Thyroid gland (tissue), 4 donors: Measurements from ENCODE around the gene RFLNA. TPM values are rescaled to one million over a fixed set of nuclear protein-coding genes. Genes with fewer than 3 reads are reported as not detected.

ENCODE experiments used
- DNase-seq, 2 donors: peaks; one replicate each; pipeline ENCODE4 v3.0.0-alpha.2; 2019
- H3K27ac ChIP-seq, 3 donors: fragments of 200-600 bp; sonication (generic); 1 replicate in 2 of 3; 2 replicates in 1 of 3; pipeline ENCODE4 v1.5.1; 2016 to 2019; ENCODE audit warnings: mild to moderate bottlenecking in 1 of 3, moderate library complexity in 1 of 3
- H3K27me3 ChIP-seq: fragments of 200-600 bp; sonication (generic); one replicate; pipeline ENCODE4 v1.5.1; 2019
- H3K36me3 ChIP-seq, 2 donors: fragments of 200-600 bp; sonication (generic); one replicate each; pipeline ENCODE4 v1.5.1; 2016 to 2019
- H3K4me1 ChIP-seq, 2 donors: fragments of 200-600 bp; sonication (generic); one replicate each; pipeline ENCODE4 v1.5.1; 2017 to 2019
- H3K4me3 ChIP-seq, 3 donors: fragments of 200-600 bp; sonication (generic); replicated peaks in 1 of 3; 1 replicate in 2 of 3; 2 replicates in 1 of 3; pipeline ENCODE4 v1.5.1; 2016; ENCODE audit warnings: mild to moderate bottlenecking in 1 of 3
- H3K9me3 ChIP-seq: fragments of 200-600 bp; sonication (generic); one replicate; pipeline ENCODE4 v1.5.1; 2017
- CTCF ChIP-seq, 6 experiments: fragments of 200-600 bp in 3 of 6; fragments of 450-650 bp in 3 of 6; sonication (generic) in 3 of 6; IDR thresholded peaks; one replicate each; pipeline ENCODE4 v1.5.1; 2016 to 2019; ENCODE audit warnings: antibody characterized with exemption in 6 of 6, mild to moderate bottlenecking in 2 of 6, inconsistent platforms in 1 of 6, moderate library complexity in 1 of 6
- POLR2A ChIP-seq, 2 donors: fragments of 450-650 bp; IDR thresholded peaks; one replicate each; pipeline ENCODE4 v1.6.1; 2017; ENCODE audit warnings: antibody characterized with exemption in 2 of 2, mild to moderate bottlenecking in 2 of 2, moderate library complexity in 1 of 2
- WGBS, 2 donors: methylation state at CpG; one replicate each; pipeline ENCODE4 v1.1.5; 2017; 5-methylcytosine and 5-hydroxymethylcytosine counted together
- intact Hi-C: fragments of 100-400 bp; cut with DNase I; formaldehyde crosslinking; loops from one replicate; pipeline ENCODE4 v1.15.1; 2023
- total RNA-seq, 4 donors: library from RNA; depleted of rRNA; stranded (reverse); fragments of >200 nt; gene quantifications; one replicate each; pipeline ENCODE4 v1.2.3, GENCODE V29; 2016

Gene RFLNA
- total RNA-seq, 4 donors from 2014 or later, result 0.40 to 4.5 TPM; not detected in 2

- no peaks in the 10 kb centered on the region for H3K36me3 ChIP-seq
- peaks cover 6 to 22% of the 10 kb centered on the region in 2 donors for H3K4me1 ChIP-seq
- no peak overlapping the region for H3K4me3 ChIP-seq
- no peak for DNase-seq
- intact Hi-C loops, result no loop called here
- no peaks in the 10 kb centered on the region for H3K9me3 ChIP-seq
- peaks cover 6% of the 10 kb centered on the region for H3K27me3 ChIP-seq
- TF ChIP-seq POLR2A (IDR thresholded peaks at IDR 0.05) (no peak), CTCF (IDR thresholded peaks at IDR 0.05) (no peak)
- no peak overlapping the region for H3K27ac ChIP-seq
- 91 to 95% methylated on average over 6 of the region's 6 CpGs for WGBS, 2 donors
These were observed 2.5 kb upstream of the RFLNA start for GRCh38 chr12:124292385-124292784.

GRCh38 chr12:124293286-124294003 lies 1.4 kb upstream of the RFLNA start:
- 90 to 92% methylated on average over 11 to 12 of the region's 12 CpGs for WGBS, 2 donors
- intact Hi-C loops, result no loop called here
- H3K4me1 ChIP-seq, result peaks cover 6 to 22% of the 10 kb centered on the region in 2 donors
- no peaks in the 10 kb centered on the region for H3K36me3 ChIP-seq
- no peak for TF ChIP-seq POLR2A (IDR thresholded peaks at IDR 0.05)
- TF ChIP-seq CTCF (IDR thresholded peaks at IDR 0.05), result no peak
- H3K27ac ChIP-seq, result no peak overlapping the region
- H3K27me3 ChIP-seq, result peaks cover 6% of the 10 kb centered on the region
- no peak overlapping the region for H3K4me3 ChIP-seq
- no peak for DNase-seq
- no peaks in the 10 kb centered on the region for H3K9me3 ChIP-seq

- Histone ChIP-seq H3K27me3 (peaks cover 6% of the 10 kb centered on the region), H3K27ac (no peak overlapping the region), H3K4me1 (peaks cover 6 to 13% of the 10 kb centered on the region in 2 donors), H3K4me3 (no peak overlapping the region), H3K9me3 (no peaks in the 10 kb centered on the region), H3K36me3 (no peaks in the 10 kb centered on the region)
- no peak for TF ChIP-seq POLR2A (IDR thresholded peaks at IDR 0.05)
- no peak for TF ChIP-seq CTCF (IDR thresholded peaks at IDR 0.05)
- WGBS, 2 donors, result 22 to 34% methylated on average over 5 to 14 of the region's 42 CpGs
- no peak for DNase-seq
- intact Hi-C loops, result no loop called here
These were observed 652 bp downstream of the RFLNA start for GRCh38 chr12:124295431-124296058.

GRCh38 chr12:124296295-124296915 lies 1.5 kb downstream of the RFLNA start:
- H3K36me3 ChIP-seq, result no peaks in the 10 kb centered on the region
- no peak for DNase-seq
- no peak for TF ChIP-seq CTCF (IDR thresholded peaks at IDR 0.05)
- no peak for TF ChIP-seq POLR2A (IDR thresholded peaks at IDR 0.05)
- 42 to 53% methylated on average over 12 to 21 of the region's 21 CpGs for whole genome bisulfite sequencing, 2 donors
- H3K27me3 ChIP-seq, result peaks cover 6% of the 10 kb centered on the region
- H3K9me3 ChIP-seq, result no peaks in the 10 kb centered on the region
- peaks cover 6 to 13% of the 10 kb centered on the region in 2 donors for H3K4me1 ChIP-seq
- no peak overlapping the region for H3K27ac ChIP-seq
- no peak overlapping the region for H3K4me3 ChIP-seq
- intact Hi-C loops, result no loop called here

- peaks cover 6% of the 10 kb centered on the region for H3K27me3 ChIP-seq
- no peak overlapping the region for H3K4me3 ChIP-seq
- intact Hi-C loops, result no loop called here
- DNase-seq, result no peak
- 69 to 72% methylated on average over 6 to 9 of the region's 9 CpGs for WGBS, 2 donors
- no peaks in the 10 kb centered on the region for H3K36me3 ChIP-seq
- no peaks in the 10 kb centered on the region for H3K9me3 ChIP-seq
- peaks cover 6 to 13% of the 10 kb centered on the region in 2 donors for H3K4me1 ChIP-seq
- H3K27ac ChIP-seq, result no peak overlapping the region
- TF ChIP-seq CTCF (IDR thresholded peaks at IDR 0.05) (no peak), POLR2A (IDR thresholded peaks at IDR 0.05) (no peak)
These were observed 2.0 kb downstream of the RFLNA start for GRCh38 chr12:124296916-124297351.
